Gastrocnemius medialis (tissue), 4 donors: ENCODE measurements around the gene ACTA1. TPM values are rescaled to one million over a fixed set of nuclear protein-coding genes. Genes with fewer than 3 reads are reported as not detected.

Experiments used
- ATAC-seq, 2 donors: fragments of 150-250 bp; one replicate each; pipeline ENCODE4 v1.9.1; 2016
- DNase-seq, 2 donors: peaks; one replicate each; pipeline ENCODE4 v3.0.0-alpha.2; 2019
- H3K27ac ChIP-seq, 4 donors: fragments of 200-600 bp; sonication (generic); 1 replicate in 1 of 4; 2 replicates in 3 of 4; pipeline ENCODE4 v1.5.1; 2016 to 2018; ENCODE audit warnings: mild to moderate bottlenecking in 2 of 4, moderate library complexity in 1 of 4
- H3K27me3 ChIP-seq, 3 donors: fragments of 200-600 bp; sonication (generic) in 2 of 3; 1 replicate in 1 of 3; 2 replicates in 2 of 3; pipeline versions ENCODE4 v1.5.1 to v1.6.0; 2016 to 2019; ENCODE audit warnings: mild to moderate bottlenecking in 1 of 3, moderate library complexity in 1 of 3
- H3K36me3 ChIP-seq, 2 donors: fragments of 200-600 bp; sonication (generic) in 1 of 2; one replicate each; pipeline ENCODE4 v1.5.1; 2017 to 2018
- H3K4me1 ChIP-seq, 2 donors: fragments of 200-600 bp; sonication (generic) in 1 of 2; one replicate each; pipeline ENCODE4 v1.5.1; 2016 to 2017; ENCODE audit warnings: mild to moderate bottlenecking in 2 of 2
- H3K4me3 ChIP-seq, 4 donors: fragments of 200-600 bp; sonication (generic) in 3 of 4; 1 replicate in 1 of 4; 2 replicates in 3 of 4; pipeline ENCODE4 v1.5.1; 2016 to 2019; ENCODE audit warnings: mild to moderate bottlenecking in 2 of 4
- H3K9me3 ChIP-seq, 3 donors: fragments of 200-600 bp; sonication (generic) in 2 of 3; 1 replicate in 1 of 3; 2 replicates in 2 of 3; pipeline ENCODE4 v1.5.1; 2016 to 2019
- CTCF ChIP-seq, 5 experiments: fragments of 450-650 bp in 3 of 5; fragments of 200-600 bp in 2 of 5; sonication (generic) in 2 of 5; IDR thresholded peaks in 4 of 5; conservative IDR thresholded peaks in 1 of 5; 1 replicate in 4 of 5; 2 replicates in 1 of 5; pipeline ENCODE4 v1.5.1; 2016 to 2019; ENCODE audit warnings: antibody characterized with exemption in 5 of 5, mild to moderate bottlenecking in 3 of 5, moderate library complexity in 3 of 5
- POLR2A ChIP-seq, 2 donors: fragments of 450-650 bp; IDR thresholded peaks; one replicate each; pipeline ENCODE4 v1.6.1; 2017; ENCODE audit warnings: antibody characterized with exemption in 2 of 2, mild to moderate bottlenecking in 2 of 2, moderate library complexity in 2 of 2
- in situ Hi-C, 4 donors: fragments of 200-750 bp; cut with MboI; loops; one replicate each; pipeline versions ENCODE4 v1.15.0 to v1.8.0; 2017; ENCODE audit warnings: low sequenced_read_pairs in 4 of 4
- intact Hi-C: fragments of 100-400 bp; cut with DNase I; formaldehyde crosslinking; loops from one replicate; pipeline ENCODE4 v1.15.1; 2023; ENCODE audit warnings: low total_unique reads
- total RNA-seq, 4 donors: library from RNA; depleted of rRNA; stranded (reverse); fragments of >200 nt; gene quantifications; one replicate each; pipeline versions ENCODE4 v1.1.0 to v1.2.3, GENCODE V29; 2016

Gene ACTA1
- total RNA-seq, 4 donors from 2014 or later = 2,912 to 35,934 (median 16,282) TPM

DNA sequence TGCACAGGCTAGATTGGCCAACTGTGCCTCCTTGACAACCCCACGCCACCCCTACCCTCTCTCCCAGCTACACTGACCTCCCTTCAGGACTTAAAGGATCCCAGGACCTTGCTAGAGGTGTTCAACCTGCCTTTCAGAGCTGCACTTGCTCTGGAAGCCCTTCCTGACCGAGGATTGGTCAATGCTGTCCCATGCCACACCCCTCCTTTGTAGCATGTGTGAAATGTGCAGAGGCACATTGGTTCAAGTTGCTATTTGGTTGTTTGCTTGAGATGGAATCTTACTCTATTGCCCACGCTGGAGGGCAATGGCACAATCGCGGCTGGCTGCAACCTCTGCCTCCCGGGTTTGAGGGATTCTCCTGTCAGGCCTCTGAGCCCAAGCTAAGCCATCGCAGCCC, 21.8 kb downstream of the ACTA1 start:
- H3K4me3 ChIP-seq = no peak overlapping the region
- no peaks in the 10 kb centered on the region for H3K36me3 ChIP-seq
- TF ChIP-seq CTCF (IDR thresholded peaks at IDR 0.05 in 4 of 5, conservative IDR thresholded peaks at IDR 0.05 in 1 of 5) (no peak), POLR2A (IDR thresholded peaks at IDR 0.05) (no peak)
- peak in 1 of 2 donors; percentile 64 for DNase-seq
- in situ Hi-C loops = no loop called here
- peak in 1 of 2 donors; percentile 12 for ATAC-seq
- H3K4me1 ChIP-seq = peaks cover 50 to 52% of the 10 kb centered on the region in 2 donors
- intact Hi-C loops = no loop called here
- H3K27ac ChIP-seq = peak overlapping the region; percentile 89 to 95 (median 92)
- H3K9me3 ChIP-seq = no peaks in the 10 kb centered on the region
- H3K27me3 ChIP-seq = no peaks in the 10 kb centered on the region

- DNase-seq = no peak
- Histone ChIP-seq H3K27me3 (no peaks in the 10 kb centered on the region), H3K36me3 (no peaks in the 10 kb centered on the region), H3K4me3 (no peak overlapping the region), H3K9me3 (no peaks in the 10 kb centered on the region), H3K27ac (peak overlapping the region; percentile 89 to 95 (median 92)), H3K4me1 (peaks cover 53% of the 10 kb centered on the region in 2 donors)
- TF ChIP-seq POLR2A (IDR thresholded peaks at IDR 0.05) = no peak
- no peak for TF ChIP-seq CTCF (IDR thresholded peaks at IDR 0.05 in 4 of 5, conservative IDR thresholded peaks at IDR 0.05 in 1 of 5)
- ATAC-seq = no peak
- intact Hi-C loops (loop anchor here (1.0 kb wide), 2 partner anchors 19 to 23 kb away; partner anchors contain the start of gene ACTA1), in situ Hi-C loops (no loop called here)
These were observed 22.3 kb downstream of the ACTA1 start for GRCh38 chr1:229411434-229412055.

GRCh38 chr1:229410692-229411433, 23.0 kb downstream of the ACTA1 start:
- H3K27ac ChIP-seq = peak overlapping the region; percentile 89 to 95 (median 92)
- in situ Hi-C loops (no loop called here), intact Hi-C loops (loop anchor here (1.0 kb wide), 2 partner anchors 19 to 23 kb away; partner anchors contain the start of gene ACTA1)
- no peaks in the 10 kb centered on the region for H3K36me3 ChIP-seq
- DNase-seq (peak; percentile 89 to 96), ATAC-seq (peak; percentile 69 to 79)
- H3K4me3 ChIP-seq = peak overlapping the region; percentile 2 to 23 (median 15)
- no peaks in the 10 kb centered on the region for H3K27me3 ChIP-seq
- no peaks in the 10 kb centered on the region for H3K9me3 ChIP-seq
- TF ChIP-seq POLR2A (IDR thresholded peaks at IDR 0.05) = peak; percentile 61 to 63
- TF ChIP-seq CTCF (IDR thresholded peaks at IDR 0.05 in 4 of 5, conservative IDR thresholded peaks at IDR 0.05 in 1 of 5) = no peak
- H3K4me1 ChIP-seq = peaks cover 53% of the 10 kb centered on the region in 2 donors

GRCh38 chr1:229410370-229410691, 23.6 kb downstream of the ACTA1 start:
- in situ Hi-C loops = no loop called here
- Histone ChIP-seq H3K27me3 (no peaks in the 10 kb centered on the region), H3K4me1 (peaks cover 53% of the 10 kb centered on the region in 2 donors), H3K9me3 (no peaks in the 10 kb centered on the region), H3K4me3 (peak overlapping the region; percentile 2 to 20 (median 15)), H3K36me3 (no peaks in the 10 kb centered on the region), H3K27ac (peak overlapping the region; percentile 89 to 95 (median 92))
- intact Hi-C loops = no loop called here
- no peak for TF ChIP-seq POLR2A (IDR thresholded peaks at IDR 0.05)
- no peak for TF ChIP-seq CTCF (IDR thresholded peaks at IDR 0.05 in 4 of 5, conservative IDR thresholded peaks at IDR 0.05 in 1 of 5)
- DNase-seq (no peak), ATAC-seq (no peak)
